Ishikawa (cell line): ENCODE results near the gene PDE3A.

Experiments used
- CEBPB ChIP-seq: IDR thresholded peaks from 2 replicates; pipeline ENCODE4 v1.6.1; 2012
- CREB1 ChIP-seq: IDR thresholded peaks from 2 replicates; pipeline ENCODE4 v1.6.1; 2012; ENCODE audit warnings: low read depth
- EP300 ChIP-seq: IDR thresholded peaks from 2 replicates; pipeline ENCODE4 v1.6.1; 2012; ENCODE audit warnings: borderline replicate concordance
- FOXM1 ChIP-seq: IDR thresholded peaks from 2 replicates; pipeline ENCODE4 v1.6.1; 2012; ENCODE audit warnings: low read depth, borderline replicate concordance
- RAD21 ChIP-seq: IDR thresholded peaks from 2 replicates; pipeline ENCODE4 v1.6.1; 2012; ENCODE audit warnings: low read depth
- ZBTB7A ChIP-seq: IDR thresholded peaks from 2 replicates; pipeline ENCODE4 v1.6.1; 2012; ENCODE audit warnings: low read depth

- TF ChIP-seq FOXM1 (no peak), RAD21 (no peak), CREB1 (no peak), EP300 (no peak), CEBPB (no peak), ZBTB7A (no peak)
Measured at GRCh38 chr12:20390846-20391245, 22.5 kb downstream of the PDE3A start.
